ENCODE measurements around the gene PRELP.
A peak's percentile ranks its signal among the peaks of the same experiment; 100 is the strongest.
"Not testable (repeated sequence)": the region's sequence is repeated elsewhere in the genome, so short reads cannot be mapped to it uniquely, and the experiment has no call there.

PRELP gene

GRCh38 chr1:203508463-203509073, 33.0 kb downstream of the PRELP start:
- no peak for DNase-seq

- no peak for DNase-seq
These were observed 33.5 kb downstream of the PRELP start for GRCh38 chr1:203509135-203509534.

GRCh38 chr1:203511513-203511912, 35.9 kb downstream of the PRELP start:
- DNase-seq, result no peak

- no peak for DNase-seq
These were observed 36.3 kb downstream of the PRELP start for GRCh38 chr1:203511930-203512329.

GRCh38 chr1:203512517-203512847, 36.9 kb downstream of the PRELP start:
- DNase-seq, result no peak

- DNase-seq, result peak; percentile 80
These were observed 37.4 kb downstream of the PRELP start for GRCh38 chr1:203512848-203513584.

- DNase-seq, result no peak
These were observed 38.0 kb downstream of the PRELP start for GRCh38 chr1:203513585-203514031.

- no peak for DNase-seq
These were observed 40.6 kb downstream of the PRELP start for GRCh38 chr1:203516184-203516583.

GRCh38 chr1:203516906-203517305, 41.3 kb downstream of the PRELP start:
- DNase-seq, result no peak

- DNase-seq, result no peak
These were observed 42.0 kb downstream of the PRELP start for GRCh38 chr1:203517426-203518110.

- not testable (repeated sequence) for DNase-seq
These were observed 42.5 kb downstream of the PRELP start for GRCh38 chr1:203518139-203518538.

- no peak for DNase-seq
These were observed 42.9 kb downstream of the PRELP start for GRCh38 chr1:203518541-203518940.

- DNase-seq, result no peak
These were observed 43.6 kb downstream of the PRELP start for GRCh38 chr1:203519053-203519840.

- DNase-seq, result no peak
These were observed 44.3 kb downstream of the PRELP start for GRCh38 chr1:203519896-203520295.

GRCh38 chr1:203520315-203520714, 44.7 kb downstream of the PRELP start:
- DNase-seq, result no peak

- DNase-seq, result no peak
These were observed 45.6 kb downstream of the PRELP start for GRCh38 chr1:203521074-203521794.

GRCh38 chr1:203521812-203522211, 46.2 kb downstream of the PRELP start:
- DNase-seq, result no peak

- DNase-seq, result no peak
These were observed 46.6 kb downstream of the PRELP start for GRCh38 chr1:203522237-203522636.

GRCh38 chr1:203523667-203524066, 48.1 kb downstream of the PRELP start:
- no peak for DNase-seq

- no peak for DNase-seq
These were observed 48.5 kb downstream of the PRELP start for GRCh38 chr1:203524152-203524551.

- DNase-seq, result no peak
These were observed 49.2 kb downstream of the PRELP start for GRCh38 chr1:203524824-203525223.

- DNase-seq, result no peak
These were observed 50.1 kb downstream of the PRELP start for GRCh38 chr1:203525685-203526084.

GRCh38 chr1:203526130-203526529, 50.5 kb downstream of the PRELP start:
- no peak for DNase-seq
